A673 (cell line): ENCODE results near the gene PTPN14. TPM values are rescaled to one million over a fixed set of nuclear protein-coding genes. Genes with fewer than 3 reads are reported as not detected.
A peak's percentile ranks its signal among the peaks of the same experiment; 100 is the strongest.

Source experiments
- BruUV-seq: library from RNA; stranded (reverse); fragments of 400-500 nt; replicated peaks from 2 replicates; lab custom pipeline; 2021; lab: Mats Ljungman, UMichigan
- CTCF ChIA-PET: fragments of 300-600 bp; sonication (Branson Sonifier 250); formaldehyde crosslinking; loops from one replicate; lab custom pipeline; 2022; ENCODE audit warnings: antibody characterized with exemption; lab: Charles Lee
- POLR2A ChIA-PET: fragments of 300-600 bp; sonication (Branson Sonifier 250); formaldehyde crosslinking; loops from one replicate; lab custom pipeline; 2022; ENCODE audit warnings: antibody characterized with exemption; ENCODE audit not compliant: low non-redundant PET; lab: Charles Lee
- DNase-seq: peaks from one replicate; pipeline ENCODE4 v3.0.0-alpha.2; 2015; ENCODE audit warnings: low spot score
- H3K27ac ChIP-seq: fragments of 200-600 bp; sonication (generic); 2 replicates; pipeline ENCODE4 v1.5.1; 2016; ENCODE audit warnings: mixed run types, low read depth, mild to moderate bottlenecking, mixed read lengths, antibody characterized with exemption, low read length; ENCODE audit not compliant: poor library complexity, severe bottlenecking
- H3K27me3 ChIP-seq: fragments of 200-600 bp; sonication (generic); replicated peaks from 2 replicates; pipeline ENCODE4 v1.6.1; 2017; ENCODE audit warnings: mixed run types, low read depth, mild to moderate bottlenecking, mixed read lengths, antibody characterized with exemption, low read length; ENCODE audit not compliant: insufficient read depth, poor library complexity
- H3K36me3 ChIP-seq: fragments of 200-600 bp; sonication (generic); 2 replicates; pipeline ENCODE4 v1.6.1; 2016; ENCODE audit warnings: mixed run types, mild to moderate bottlenecking, mixed read lengths, antibody characterized with exemption, low read length; ENCODE audit not compliant: insufficient read depth, poor library complexity, severe bottlenecking
- H3K4me1 ChIP-seq: fragments of 200-600 bp; sonication (generic); 2 replicates; pipeline ENCODE4 v1.6.1; 2017; ENCODE audit warnings: mixed run types, mild to moderate bottlenecking, mixed read lengths, antibody characterized with exemption, low read length; ENCODE audit not compliant: insufficient read depth, poor library complexity, severe bottlenecking
- H3K4me3 ChIP-seq: fragments of 200-600 bp; sonication (generic); 2 replicates; pipeline ENCODE4 v1.5.1; 2016; ENCODE audit warnings: low read depth, mixed run types, mild to moderate bottlenecking, mixed read lengths, low read length; ENCODE audit not compliant: poor library complexity, severe bottlenecking
- H3K9me3 ChIP-seq: fragments of 200-600 bp; sonication (generic); 2 replicates; pipeline ENCODE4 v1.6.1; 2016; ENCODE audit warnings: mixed run types, low read depth, mild to moderate bottlenecking, mixed read lengths, antibody characterized with exemption, low read length; ENCODE audit not compliant: poor library complexity, severe bottlenecking
- CTCF ChIP-seq: fragments of 300-800, 200-600 bp; sonication (generic); conservative IDR thresholded peaks from 2 replicates; pipeline ENCODE4 v1.5.1; 2017; ENCODE audit warnings: low read depth, mild to moderate bottlenecking, antibody characterized with exemption, low read length, moderate library complexity, mixed read lengths
- EZH2 ChIP-seq: fragments of 200-600 bp; sonication (generic); IDR thresholded peaks from 2 replicates; pipeline ENCODE4 v1.6.1; 2017; ENCODE audit warnings: borderline replicate concordance, low read depth, mild to moderate bottlenecking, mixed read lengths, antibody characterized with exemption, low read length; ENCODE audit not compliant: poor library complexity, severe bottlenecking
- intact Hi-C: fragments of 100-400 bp; cut with micrococcal nuclease; formaldehyde crosslinking; loops from one replicate; pipeline ENCODE4 v1.10.0; 2022; ENCODE audit not compliant: unreplicated experiment
- total RNA-seq: library from RNA; stranded (reverse); gene quantifications from 2 replicates; pipeline ENCODE4 v1.2.3, GENCODE V29; 2021

PTPN14 gene
- total RNA-seq, 1 experiment from 2014 or later, result 114 TPM

- no TSS peak for BruUV-seq
- intact Hi-C loops, result no loop called here
- H3K36me3 ChIP-seq, result peaks cover under 1% of the 10 kb centered on the region
- DNase-seq, result peak; percentile 49
- peaks cover 53% of the 10 kb centered on the region for H3K4me1 ChIP-seq
- TF ChIP-seq CTCF (no peak), EZH2 (no peak)
- H3K4me3 ChIP-seq, result no peak overlapping the region
- ChIA-PET CTCF (no interaction called here), POLR2A (interaction anchor here (0.7 kb wide), 1 partner anchor 72 kb away, joined by 3 read pairs; no protein-coding TSS in a partner anchor)
- no peaks in the 10 kb centered on the region for H3K27me3 ChIP-seq
- H3K27ac ChIP-seq, result no peak overlapping the region
- no peaks in the 10 kb centered on the region for H3K9me3 ChIP-seq
Observed at GRCh38 chr1:214537219-214537618, 14.2 kb downstream of the PTPN14 start.

GRCh38 chr1:214532070-214532469 is 19.3 kb downstream of the PTPN14 start:
- intact Hi-C loops, result no loop called here
- CTCF ChIA-PET, result no interaction called here
- TF ChIP-seq EZH2 (no peak), CTCF (no peak)
- Histone ChIP-seq H3K9me3 (no peaks in the 10 kb centered on the region), H3K27ac (no peak overlapping the region), H3K36me3 (peaks cover 4% of the 10 kb centered on the region), H3K4me1 (peaks cover 30% of the 10 kb centered on the region), H3K27me3 (no peaks in the 10 kb centered on the region), H3K4me3 (no peak overlapping the region)
- POLR2A ChIA-PET, result no interaction called here
- no TSS peak for BruUV-seq
- no peak for DNase-seq

- no peak for TF ChIP-seq EZH2
- TF ChIP-seq CTCF, result no peak
- Histone ChIP-seq H3K4me3 (no peak overlapping the region), H3K27ac (peak overlapping the region; percentile 12), H3K4me1 (peaks cover 60% of the 10 kb centered on the region), H3K27me3 (no peaks in the 10 kb centered on the region), H3K9me3 (no peaks in the 10 kb centered on the region), H3K36me3 (no peaks in the 10 kb centered on the region)
- BruUV-seq, result no TSS peak
- CTCF ChIA-PET, result interaction anchor here (1.0 kb wide), 1 partner anchor 59 kb away, joined by 10 read pairs; no protein-coding TSS in a partner anchor
- POLR2A ChIA-PET, result no interaction called here
- DNase-seq, result no peak
- intact Hi-C loops, result no loop called here
Observed at GRCh38 chr1:214525535-214526019, 25.8 kb downstream of the PTPN14 start.
